ENCODE data around the gene POLE2. TPM values are rescaled to one million over a fixed set of nuclear protein-coding genes. Genes with fewer than 3 reads are reported as not detected.
A peak's percentile ranks its signal among the peaks of the same experiment; 100 is the strongest.

The POLE2 gene
- total and polyA plus RNA-seq, 10 donors: 1.8 to 7.4 (median 3.7) TPM

- DNase-seq: no peak
- H3K9me3 ChIP-seq: no peaks in the 10 kb centered on the region
- intact Hi-C loops (cut with DNase I; ENCODE audit: low total_unique reads): no loop called here
- H3K36me3 ChIP-seq: peaks cover 0 to 15% (median 0%) of the 10 kb centered on the region in 6 donors
- TF ChIP-seq POLR2A (IDR thresholded peaks at IDR 0.05) (no peak), POLR2AphosphoS5 (IDR thresholded peaks at IDR 0.05) (no peak), CTCF (IDR thresholded peaks at IDR 0.05 in 8 of 11, conservative IDR thresholded peaks at IDR 0.05 in 3 of 11) (no peak)
- H3K4me3 ChIP-seq: no peak overlapping the region
- no peaks in the 10 kb centered on the region for H3K27me3 ChIP-seq (replicated peaks in 1 of 7)
- H3K4me1 ChIP-seq: no peaks in the 10 kb centered on the region
- WGBS, 5 donors: 93 to 97% (median 97%) methylated on average over 3 of the region's 3 CpGs
- H3K27ac ChIP-seq: no peak overlapping the region
Measured at GRCh38 chr14:49654511-49654910, 33.5 kb downstream of the POLE2 start.

- WGBS, 5 donors: 95 to 99% (median 97%) methylated on average over 6 of the region's 6 CpGs
- no peak for DNase-seq
- no peak overlapping the region for H3K27ac ChIP-seq
- H3K4me3 ChIP-seq: no peak overlapping the region
- H3K27me3 ChIP-seq (replicated peaks in 1 of 7): no peaks in the 10 kb centered on the region
- no peaks in the 10 kb centered on the region for H3K9me3 ChIP-seq
- peaks cover 0 to 15% (median 0%) of the 10 kb centered on the region in 6 donors for H3K36me3 ChIP-seq
- no peak for TF ChIP-seq POLR2A (IDR thresholded peaks at IDR 0.05)
- TF ChIP-seq POLR2AphosphoS5 (IDR thresholded peaks at IDR 0.05): no peak
- TF ChIP-seq CTCF (IDR thresholded peaks at IDR 0.05 in 8 of 11, conservative IDR thresholded peaks at IDR 0.05 in 3 of 11): no peak
- intact Hi-C loops (cut with DNase I; ENCODE audit: low total_unique reads): no loop called here
- no peaks in the 10 kb centered on the region for H3K4me1 ChIP-seq
Measured at GRCh38 chr14:49653508-49653907, 34.5 kb downstream of the POLE2 start.

- intact Hi-C loops (cut with DNase I; ENCODE audit: low total_unique reads): no loop called here
- Histone ChIP-seq H3K27me3 (replicated peaks in 1 of 7) (no peaks in the 10 kb centered on the region), H3K27ac (peak overlapping the region in 1 of 8 donors; percentile 44), H3K4me1 (peaks cover under 1 to 57% (median 25%) of the 10 kb centered on the region in 6 donors), H3K36me3 (peaks cover 0 to 60% (median 6%) of the 10 kb centered on the region in 6 donors), H3K9me3 (no peaks in the 10 kb centered on the region), H3K4me3 (no peak overlapping the region)
- DNase-seq: no peak
- TF ChIP-seq POLR2A (IDR thresholded peaks at IDR 0.05): no peak
- no peak for TF ChIP-seq POLR2AphosphoS5 (IDR thresholded peaks at IDR 0.05)
- TF ChIP-seq CTCF (IDR thresholded peaks at IDR 0.05 in 8 of 11, conservative IDR thresholded peaks at IDR 0.05 in 3 of 11): no peak
Measured at GRCh38 chr14:49642163-49642562, 45.9 kb downstream of the POLE2 start.

GRCh38 chr14:49641697-49642129, 46.3 kb downstream of the POLE2 start:
- no peak for TF ChIP-seq POLR2AphosphoS5 (IDR thresholded peaks at IDR 0.05)
- TF ChIP-seq POLR2A (IDR thresholded peaks at IDR 0.05): no peak
- no peak for TF ChIP-seq CTCF (IDR thresholded peaks at IDR 0.05 in 8 of 11, conservative IDR thresholded peaks at IDR 0.05 in 3 of 11)
- peaks cover 0 to 60% (median 6%) of the 10 kb centered on the region in 6 donors for H3K36me3 ChIP-seq
- H3K4me3 ChIP-seq: no peak overlapping the region
- H3K27me3 ChIP-seq (replicated peaks in 1 of 7): no peaks in the 10 kb centered on the region
- peaks cover 5 to 61% (median 29%) of the 10 kb centered on the region in 6 donors for H3K4me1 ChIP-seq
- H3K27ac ChIP-seq: peak overlapping the region in 2 of 8 donors; percentile 14 to 44
- H3K9me3 ChIP-seq: no peaks in the 10 kb centered on the region
- 71 to 78% (median 75%) methylated on average over 8 of the region's 8 CpGs for WGBS, 5 donors
- intact Hi-C loops (cut with DNase I; ENCODE audit: low total_unique reads): no loop called here
- no peak for DNase-seq

Data from spleen (tissue), 11 donors.